ENCODE results near the gene YWHAE. TPM values are rescaled to one million over a fixed set of nuclear protein-coding genes. Genes with fewer than 3 reads are reported as not detected.
"Not testable (repeated sequence)": the region's sequence is repeated elsewhere in the genome, so short reads cannot be mapped to it uniquely, and the experiment has no call there.

Gene YWHAE
- total and polyA plus RNA-seq, 2 donors (not counting 1 experiment from before 2014, with no cell fraction given): 364 to 1,742 TPM

GRCh38 chr17:1354030-1354429 is 46.0 kb downstream of the YWHAE start:
- H4K20me1 ChIP-seq (ENCODE audit: control insufficient read depth, extremely low read depth, insufficient read depth, low read length): no peaks in the 10 kb centered on the region
- no peaks in the 10 kb centered on the region for H3K9me3 ChIP-seq (ENCODE audit: control insufficient read depth, insufficient read depth, low read depth, low read length)
- H3K36me3 ChIP-seq (ENCODE audit: control insufficient read depth, insufficient read depth, low read length): peaks cover 13% of the 10 kb centered on the region
- no peak overlapping the region for H3K27ac ChIP-seq (ENCODE audit: insufficient read depth, low read length)
- no peak overlapping the region for H3K4me3 ChIP-seq (replicated peaks in 1 of 4; ENCODE audit: control extremely low read depth in 1 of 4, insufficient read depth in 1 of 4, low read depth in 3 of 4, low read length in 4 of 4)
- H3K79me2 ChIP-seq (ENCODE audit: control insufficient read depth, insufficient read depth, low read length): peaks cover 79% of the 10 kb centered on the region
- TF ChIP-seq CTCF (conservative IDR thresholded peaks at IDR 0.05 in 1 of 2, IDR thresholded peaks at IDR 0.05 in 1 of 2; ENCODE audit: low read depth in 1 of 2, low read length in 2 of 2): no peak
- no peak overlapping the region for H3K4me2 ChIP-seq (ENCODE audit: extremely low read depth, insufficient read depth, low read length)
- H3K4me1 ChIP-seq (ENCODE audit: control insufficient read depth, extremely low read depth, insufficient read depth, low read length): no peaks in the 10 kb centered on the region
- H2AFZ ChIP-seq (ENCODE audit: low read length): no peak overlapping the region
- DNase-seq (ENCODE audit: low read depth in 2 of 2): no peak
- H3K27me3 ChIP-seq (ENCODE audit: control insufficient read depth, insufficient read depth, low read length): no peaks in the 10 kb centered on the region
- no peak overlapping the region for H3K9ac ChIP-seq (ENCODE audit: insufficient read depth, low read length)

- DNase-seq (ENCODE audit: low read depth in 2 of 2); H4K20me1 ChIP-seq (ENCODE audit: control insufficient read depth, extremely low read depth, insufficient read depth, low read length); H3K9me3 ChIP-seq (ENCODE audit: control insufficient read depth, insufficient read depth, low read depth, low read length); H3K4me1 ChIP-seq (ENCODE audit: control insufficient read depth, extremely low read depth, insufficient read depth, low read length); H3K9ac ChIP-seq (ENCODE audit: insufficient read depth, low read length); H3K4me2 ChIP-seq (ENCODE audit: extremely low read depth, insufficient read depth, low read length); H3K27ac ChIP-seq (ENCODE audit: insufficient read depth, low read length); H3K27me3 ChIP-seq (ENCODE audit: control insufficient read depth, insufficient read depth, low read length); H3K4me3 ChIP-seq (replicated peaks in 1 of 4; ENCODE audit: control extremely low read depth in 1 of 4, insufficient read depth in 1 of 4, low read depth in 3 of 4, low read length in 4 of 4); H2AFZ ChIP-seq (ENCODE audit: low read length): not testable (repeated sequence)
- H3K79me2 ChIP-seq (ENCODE audit: control insufficient read depth, insufficient read depth, low read length): peaks cover 82% of the 10 kb centered on the region
- peaks cover 11% of the 10 kb centered on the region for H3K36me3 ChIP-seq (ENCODE audit: control insufficient read depth, insufficient read depth, low read length)
These were observed 47.5 kb downstream of the YWHAE start for GRCh38 chr17:1352530-1352929.

- Histone ChIP-seq H3K9ac (ENCODE audit: insufficient read depth, low read length) (no peak overlapping the region), H3K4me1 (ENCODE audit: control insufficient read depth, extremely low read depth, insufficient read depth, low read length) (peaks cover 3% of the 10 kb centered on the region), H3K9me3 (ENCODE audit: control insufficient read depth, insufficient read depth, low read depth, low read length) (no peaks in the 10 kb centered on the region), H3K27me3 (ENCODE audit: control insufficient read depth, insufficient read depth, low read length) (no peaks in the 10 kb centered on the region), H3K4me3 (replicated peaks in 1 of 4; ENCODE audit: control extremely low read depth in 1 of 4, insufficient read depth in 1 of 4, low read depth in 3 of 4, low read length in 4 of 4) (no peak overlapping the region), H3K79me2 (ENCODE audit: control insufficient read depth, insufficient read depth, low read length) (peaks cover 84% of the 10 kb centered on the region), H2AFZ (ENCODE audit: low read length) (no peak overlapping the region), H3K36me3 (ENCODE audit: control insufficient read depth, insufficient read depth, low read length) (peaks cover 11% of the 10 kb centered on the region), H3K4me2 (ENCODE audit: extremely low read depth, insufficient read depth, low read length) (no peak overlapping the region), H4K20me1 (ENCODE audit: control insufficient read depth, extremely low read depth, insufficient read depth, low read length) (no peaks in the 10 kb centered on the region), H3K27ac (ENCODE audit: insufficient read depth, low read length) (no peak overlapping the region)
- no peak for DNase-seq (ENCODE audit: low read depth in 2 of 2)
- TF ChIP-seq EZH2 (IDR thresholded peaks at IDR 0.05; ENCODE audit: low read length, missing control alignments) (no peak), CTCF (conservative IDR thresholded peaks at IDR 0.05 in 1 of 2, IDR thresholded peaks at IDR 0.05 in 1 of 2; ENCODE audit: low read depth in 1 of 2, low read length in 2 of 2) (no peak)
These were observed 48.1 kb downstream of the YWHAE start for GRCh38 chr17:1351971-1352370.
